GM19463 (cell line): Measurements from ENCODE around the gene MPRIP.

Experiments
- ATAC-seq: cut with Tn5 transposase; IDR thresholded peaks from one replicate; pipeline ENCODE4 v1.9.1; 2021; ENCODE audit warnings: mild to moderate bottlenecking, moderate library complexity; ENCODE audit not compliant: unreplicated experiment

MPRIP gene

DNA sequence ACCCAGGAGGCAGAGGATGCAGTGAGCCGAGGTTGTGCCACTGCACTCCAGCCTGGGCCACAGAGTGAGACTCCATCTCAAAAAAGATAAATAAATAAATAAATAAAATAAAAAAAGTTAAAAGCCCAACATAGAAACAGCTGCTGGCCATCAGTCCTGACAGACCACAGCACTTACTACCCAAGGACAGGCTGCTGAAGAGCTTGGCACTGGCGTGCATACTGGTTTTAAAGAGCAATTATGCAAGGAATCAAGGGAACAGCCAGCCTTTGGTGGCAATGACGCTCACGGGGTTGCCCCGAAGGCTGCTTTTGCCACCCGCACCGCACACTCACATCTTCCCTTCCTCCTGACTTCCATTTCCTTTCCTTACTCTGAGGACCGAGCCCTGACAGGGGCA is 159.7 kb downstream of the MPRIP start:
- ATAC-seq, result no peak

DNA sequence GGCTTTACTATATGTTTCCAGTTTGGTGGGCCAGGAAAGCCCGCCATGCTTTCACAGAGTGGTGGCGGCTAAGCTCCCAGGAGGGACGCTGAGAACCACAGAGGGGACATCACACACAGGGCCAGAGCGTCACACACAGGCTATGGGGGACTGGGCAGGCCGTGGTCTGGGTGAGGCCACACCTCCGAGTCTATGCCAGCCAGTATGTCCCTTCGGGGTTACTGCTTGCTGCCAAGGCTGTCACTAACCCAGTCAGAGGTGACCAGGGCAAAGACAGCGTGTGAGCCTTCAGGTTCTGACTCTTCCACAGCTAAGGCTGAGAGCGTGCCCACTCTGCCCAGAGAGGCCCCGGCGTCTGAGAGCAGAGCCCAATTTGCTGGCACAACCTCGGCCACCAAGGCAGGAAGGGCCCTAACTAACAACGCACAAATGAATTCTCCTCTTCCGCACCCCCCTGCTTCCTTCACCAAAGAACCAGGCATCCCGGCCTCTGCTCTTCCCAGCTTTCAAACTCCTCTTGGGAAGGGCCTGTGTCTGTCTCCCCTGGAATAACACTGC is 161.0 kb downstream of the MPRIP start:
- ATAC-seq, result no peak

DNA sequence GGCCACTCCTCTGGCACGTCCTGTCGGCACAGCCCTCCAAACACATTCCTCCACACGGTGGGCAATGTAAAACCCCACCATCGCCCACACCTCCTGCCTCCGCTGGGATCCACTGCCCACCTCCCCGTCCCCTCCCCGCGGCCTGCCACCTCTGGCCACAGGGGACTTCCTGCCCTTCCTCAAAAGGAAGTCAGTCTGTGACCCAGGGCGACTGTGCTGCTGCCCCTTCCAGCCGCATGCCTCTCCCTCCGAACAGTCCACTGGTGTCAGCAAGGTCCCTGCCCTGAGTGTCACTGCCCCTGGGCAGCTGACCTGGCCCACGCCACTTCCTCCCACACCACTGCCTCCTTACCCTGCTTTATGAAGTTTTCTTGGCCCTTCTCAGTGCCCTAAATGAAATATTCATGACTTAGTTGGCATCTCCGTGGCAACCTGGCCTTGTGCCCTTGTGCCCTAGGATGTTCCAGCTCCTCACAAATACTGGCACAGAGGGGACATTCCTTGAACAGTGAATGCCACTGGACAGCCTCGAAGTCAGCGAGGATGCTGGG is 161.9 kb downstream of the MPRIP start:
- no peak for ATAC-seq

DNA sequence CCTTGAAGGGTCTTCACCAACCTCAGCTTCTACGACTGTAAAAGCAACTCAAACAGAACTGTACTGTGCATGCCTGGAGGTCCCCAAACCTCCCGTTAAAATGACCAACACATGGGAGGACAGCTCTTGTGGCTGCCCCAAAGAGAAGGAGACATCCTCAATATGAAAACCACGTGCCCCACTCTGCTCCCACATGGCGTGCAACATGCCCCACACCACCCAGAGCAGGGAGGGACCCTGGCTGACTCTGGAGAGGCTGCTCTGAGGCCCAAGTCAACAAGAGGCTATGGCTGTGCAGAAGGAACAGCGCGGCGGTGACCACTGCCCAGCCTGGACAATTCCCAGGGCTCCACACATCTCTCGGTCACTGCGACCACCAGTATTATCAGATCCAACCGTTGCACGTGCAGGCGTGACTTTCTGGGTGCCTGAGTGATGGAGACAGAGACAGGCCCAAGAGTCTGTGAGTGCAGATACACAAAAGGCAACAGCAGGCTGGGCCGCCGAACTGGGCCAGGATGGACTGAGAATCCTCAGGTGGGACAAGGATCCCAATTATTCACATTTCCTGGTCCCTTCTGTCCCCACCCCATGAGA is 162.5 kb downstream of the MPRIP start:
- no peak for ATAC-seq

DNA sequence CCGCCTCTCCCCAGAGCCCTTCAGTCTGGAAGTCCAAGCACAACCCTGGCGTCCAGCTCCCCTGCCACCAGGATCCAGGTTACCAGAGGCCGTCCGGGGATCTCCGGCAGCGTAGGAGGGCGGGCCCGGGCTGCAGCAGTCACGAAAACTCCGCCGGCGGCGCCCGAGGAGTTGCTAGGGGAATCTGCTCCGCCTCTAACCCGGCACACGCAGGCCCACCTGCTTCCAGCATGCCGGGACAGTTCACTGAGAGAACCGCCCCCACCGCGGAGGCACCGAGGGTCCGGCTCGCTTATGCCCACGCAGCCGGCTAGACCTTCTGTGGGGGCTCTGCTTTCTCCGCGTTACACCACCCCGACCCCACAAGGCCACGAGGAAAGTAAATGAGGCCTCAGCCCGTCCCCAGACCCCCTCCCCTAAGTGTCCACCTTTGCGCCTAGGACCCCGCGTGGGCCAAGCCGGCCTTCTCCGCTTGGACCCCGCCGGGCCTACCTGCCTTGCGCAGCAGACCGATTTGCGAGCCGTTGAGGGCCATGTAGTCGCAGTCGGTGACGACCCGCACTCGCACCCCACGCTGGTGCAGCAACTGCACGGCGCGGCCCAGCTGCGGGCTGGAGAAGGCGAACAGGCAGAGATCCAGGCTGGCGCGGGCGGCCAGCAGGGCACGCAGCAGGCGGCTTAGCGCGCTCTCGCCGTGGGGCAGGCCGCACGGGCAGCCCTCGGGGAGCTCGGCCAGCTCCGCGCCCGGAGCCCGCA is 163.3 kb downstream of the MPRIP start:
- no peak for ATAC-seq

DNA sequence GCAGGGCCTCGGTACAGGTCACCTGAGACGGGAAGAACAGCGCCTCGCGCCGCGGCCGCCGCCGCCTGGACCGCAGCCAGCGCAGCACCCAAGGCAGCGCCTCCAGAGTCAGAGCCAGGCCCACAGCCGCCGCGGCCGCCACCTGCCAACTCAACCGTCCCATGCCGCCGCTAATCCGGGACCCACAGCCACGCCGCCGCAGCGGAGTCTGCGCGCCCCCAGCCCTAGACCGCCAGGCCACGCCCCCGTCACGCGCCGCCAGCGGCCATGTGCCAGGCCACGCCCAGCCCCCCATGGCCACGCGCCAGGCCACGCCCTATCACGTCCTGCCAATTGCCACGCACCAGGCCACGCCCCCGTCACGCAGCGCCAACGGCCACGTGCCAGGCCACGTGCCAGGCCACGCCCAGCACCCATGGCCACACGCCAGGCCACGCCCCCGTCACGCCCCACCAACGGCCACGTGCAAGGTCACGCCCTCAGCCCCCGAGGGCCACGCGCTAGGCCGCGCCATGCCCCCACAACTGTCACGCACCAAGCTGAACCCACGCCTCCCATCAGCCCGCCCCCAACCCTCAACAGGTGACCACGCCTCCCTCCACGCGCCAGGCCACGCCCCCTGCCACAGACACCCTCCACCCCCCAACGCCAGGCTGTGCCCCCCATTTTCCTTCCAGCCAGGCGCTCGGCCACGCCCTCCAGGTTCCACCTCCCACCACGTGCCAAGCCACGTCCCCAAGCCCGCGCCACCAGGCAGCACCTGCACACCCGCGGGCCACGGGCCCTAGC is 164.1 kb downstream of the MPRIP start, which contains the start of gene PLD6:
Gene PLD6 (minus strand): TSS at position 210 of the 789 bp plus-strand sequence. CDS start 47 bp downstream, at position 163.
- no peak for ATAC-seq

DNA sequence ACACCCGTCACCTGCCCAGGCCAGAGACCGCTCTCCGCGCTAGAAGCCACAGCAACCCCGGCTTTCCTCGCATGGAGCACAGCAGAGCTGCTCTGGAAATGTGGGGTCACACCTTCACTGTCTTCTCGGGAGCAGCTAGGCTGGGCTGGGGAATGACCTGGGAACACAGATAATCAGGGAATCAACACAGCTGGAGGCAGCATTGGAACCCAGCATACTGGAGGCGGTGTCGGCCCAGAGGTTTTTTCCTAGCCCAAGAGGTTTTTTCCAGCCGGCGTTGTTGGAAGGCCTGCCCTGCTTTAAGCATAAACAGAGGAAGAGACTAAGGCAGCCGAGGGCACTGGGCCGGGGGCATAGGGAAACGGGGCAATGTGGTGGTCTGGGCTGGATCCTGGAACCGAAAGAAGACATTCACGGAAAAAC is 164.7 kb downstream of the MPRIP start:
- no peak for ATAC-seq

DNA sequence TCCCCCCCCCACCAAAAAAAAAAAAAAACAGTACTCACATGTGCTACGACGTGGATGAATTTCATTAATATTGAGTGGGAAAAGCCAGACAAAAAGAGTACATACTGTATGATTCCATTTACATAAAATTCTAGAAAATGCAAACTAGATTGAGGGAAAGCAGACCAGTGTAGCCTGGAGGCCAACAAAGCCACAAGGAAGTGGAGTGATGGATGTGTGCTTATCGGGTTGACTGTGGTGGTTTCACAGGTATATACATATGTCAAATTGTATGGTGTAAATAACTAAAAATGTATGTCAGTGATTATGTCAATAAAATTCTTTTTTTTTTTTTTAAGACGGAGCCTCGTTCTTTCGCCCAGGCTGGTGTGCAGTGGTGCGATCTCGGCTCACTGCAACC is 165.7 kb downstream of the MPRIP start:
- ATAC-seq, result no peak

DNA sequence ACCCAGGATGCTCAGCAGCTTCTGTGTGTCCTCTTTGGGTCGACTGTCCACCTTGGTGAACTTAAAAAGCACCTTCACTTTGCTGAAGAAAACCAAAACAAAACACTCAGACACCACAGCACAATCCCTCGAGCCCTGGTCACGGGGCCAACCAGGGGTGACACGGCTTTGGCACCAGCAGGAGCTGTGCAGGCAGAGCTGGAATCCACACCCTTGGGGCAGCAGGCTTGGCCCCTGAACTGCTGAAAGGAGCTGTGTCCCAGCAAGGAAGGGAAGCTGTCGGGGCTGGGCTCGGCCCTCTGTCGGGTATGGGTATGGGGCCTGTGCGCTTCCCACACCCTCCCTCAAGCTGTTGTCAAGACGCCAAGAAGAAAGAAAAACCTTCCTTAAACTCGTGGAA is 171.5 kb downstream of the MPRIP start:
- no peak for ATAC-seq

DNA sequence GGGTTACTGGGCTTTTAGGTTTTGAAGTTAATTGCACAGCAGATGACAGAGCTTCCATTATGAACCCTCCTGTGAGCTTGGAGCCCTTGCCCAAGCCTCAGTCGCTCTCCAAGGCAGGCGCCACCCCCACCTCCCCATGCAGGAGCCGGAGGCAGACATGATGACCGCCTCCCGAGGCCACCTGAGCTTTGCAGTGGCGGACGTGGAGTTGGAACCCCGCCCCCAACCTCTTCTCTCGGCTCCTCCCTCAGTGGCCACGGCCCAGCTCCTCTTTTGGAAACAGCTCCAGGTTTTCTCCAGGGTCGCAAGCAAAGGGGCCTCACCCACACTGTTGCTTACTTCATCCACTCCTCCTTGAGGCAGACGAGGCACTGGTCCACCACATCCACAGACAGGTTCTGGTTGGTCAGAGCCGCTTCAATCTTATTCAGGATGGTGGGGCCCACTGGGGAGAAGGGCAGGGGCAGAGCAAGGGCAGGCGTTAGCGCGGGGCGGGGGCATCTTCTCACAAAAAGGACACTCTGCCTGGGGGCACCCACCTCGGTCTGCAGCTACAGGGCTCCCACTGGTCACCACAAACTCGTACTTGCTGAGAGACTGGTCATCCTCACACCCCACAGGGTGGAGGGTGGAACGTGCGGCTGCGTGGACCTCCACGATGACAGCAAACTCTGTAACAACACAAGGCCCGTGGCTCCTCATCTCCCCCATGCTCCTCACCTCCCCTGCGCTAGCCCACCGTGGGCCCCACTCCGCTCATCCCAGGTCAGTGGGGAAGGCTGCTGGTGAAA is 172.6 kb downstream of the MPRIP start:
- ATAC-seq, result no peak

DNA sequence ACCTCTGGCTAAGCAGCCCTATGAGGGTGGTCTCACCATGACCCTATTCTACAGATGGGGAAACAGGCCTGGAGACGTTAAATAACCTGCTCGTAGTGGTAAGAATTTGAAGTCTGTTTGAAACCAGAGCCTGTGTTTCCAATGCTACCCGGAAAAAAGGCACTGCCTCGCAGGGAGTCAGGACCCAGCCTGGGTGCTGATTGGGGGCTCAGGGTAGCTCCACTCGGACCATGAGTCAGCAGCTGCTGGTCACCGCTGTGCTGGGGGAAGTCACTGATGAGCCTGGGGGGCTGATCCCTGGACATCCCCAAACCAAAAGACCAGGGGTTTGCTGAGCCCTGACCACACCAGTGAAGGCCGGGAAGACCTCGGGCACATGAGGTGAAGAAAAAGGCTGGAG is 173.3 kb downstream of the MPRIP start:
- no peak for ATAC-seq

DNA sequence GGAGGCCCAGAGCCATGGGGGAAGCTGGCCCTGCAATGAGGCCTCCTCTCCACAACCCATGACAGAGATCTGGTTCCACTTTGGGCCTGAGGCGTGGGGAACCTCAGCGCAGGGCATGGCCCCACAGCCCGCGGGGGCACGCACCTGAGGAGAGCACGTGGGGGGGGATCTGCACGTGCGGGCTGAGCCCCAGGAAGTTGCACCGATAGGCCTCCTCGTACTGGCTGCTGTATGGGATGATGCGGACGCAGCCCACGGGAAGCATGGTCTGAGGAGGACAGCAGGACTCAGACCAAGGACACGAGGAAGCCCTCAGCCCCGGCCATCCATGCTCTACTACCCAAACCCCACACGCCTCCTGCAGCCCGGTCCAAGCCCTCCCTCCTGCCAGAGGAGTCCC is 174.0 kb downstream of the MPRIP start:
- ATAC-seq, result no peak

DNA sequence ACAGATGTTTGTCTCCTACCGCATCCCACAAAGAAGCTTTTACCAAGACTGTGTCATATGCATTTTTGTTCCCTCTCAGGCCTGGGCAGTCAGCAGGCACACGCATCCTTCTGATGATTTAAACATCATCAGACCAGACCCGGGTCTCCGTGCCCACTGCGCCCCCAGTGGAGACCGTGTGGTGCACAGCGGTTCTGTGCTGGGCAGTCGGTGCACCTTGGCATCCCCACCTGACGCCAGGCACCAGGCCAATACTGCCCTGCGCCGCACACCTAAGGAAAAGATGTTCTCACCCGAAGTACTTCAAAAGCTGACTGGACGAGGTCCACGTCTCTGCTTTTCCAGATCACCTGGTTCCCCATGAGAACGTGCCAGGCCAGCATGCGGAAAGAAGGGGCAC is 174.5 kb downstream of the MPRIP start:
- no peak for ATAC-seq

DNA sequence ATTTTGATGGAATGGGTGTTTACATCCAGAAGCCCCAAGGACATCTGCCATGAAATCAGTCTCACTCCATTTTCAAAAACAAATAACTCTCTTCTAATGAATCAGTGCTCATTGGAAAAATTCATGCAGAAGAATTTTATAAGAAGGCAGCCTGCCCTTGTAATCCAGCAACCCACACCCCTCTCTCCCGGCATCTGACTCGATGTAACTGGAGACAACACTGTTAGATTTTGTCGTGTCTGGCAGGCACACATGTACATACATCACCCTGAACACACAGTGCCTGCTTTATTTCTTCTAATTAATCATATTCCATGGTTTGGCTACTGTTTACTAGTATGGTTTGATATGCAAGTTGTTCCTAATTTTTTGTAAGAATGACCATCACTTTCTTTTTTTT is 175.7 kb downstream of the MPRIP start:
- ATAC-seq, result no peak

DNA sequence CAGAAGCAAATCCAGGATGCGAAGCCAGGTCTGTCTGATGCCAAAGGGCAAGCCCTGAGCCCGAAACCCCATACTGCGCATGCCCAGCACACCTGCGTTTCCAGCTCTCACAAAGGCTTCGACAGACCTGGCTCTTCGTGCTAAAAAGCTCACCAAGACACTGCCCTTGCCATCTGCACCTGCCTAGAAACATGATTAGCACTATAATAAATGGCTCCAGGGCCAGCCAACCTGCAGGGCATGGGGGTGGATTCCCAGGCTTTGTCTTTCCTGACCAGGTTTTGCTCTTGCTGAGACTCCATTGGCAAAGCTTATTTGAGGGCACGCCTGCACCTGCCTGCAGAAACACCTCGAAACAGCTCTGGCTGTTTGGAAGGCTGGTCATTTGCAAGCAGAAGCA is 178.3 kb downstream of the MPRIP start:
- no peak for ATAC-seq

DNA sequence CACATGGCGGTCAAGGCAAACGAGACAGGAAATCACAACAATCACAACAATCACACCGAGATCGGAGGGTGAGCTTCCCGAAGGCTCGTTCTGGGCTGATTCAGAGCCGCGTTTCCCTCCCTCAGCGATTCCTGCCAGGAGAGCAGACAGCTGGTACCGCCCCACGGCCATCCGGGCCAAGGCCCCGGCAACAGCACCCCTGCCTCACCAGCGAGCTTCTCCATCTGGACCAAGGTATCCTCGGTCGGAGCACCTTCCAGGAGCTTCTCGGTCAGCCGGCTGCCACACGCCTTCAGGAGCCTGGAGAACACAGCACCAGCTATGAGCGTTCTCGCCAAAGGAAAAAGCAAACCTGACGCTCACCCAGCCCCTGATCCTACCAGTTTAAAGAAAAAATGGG is 179.1 kb downstream of the MPRIP start:
- ATAC-seq, result no peak

DNA sequence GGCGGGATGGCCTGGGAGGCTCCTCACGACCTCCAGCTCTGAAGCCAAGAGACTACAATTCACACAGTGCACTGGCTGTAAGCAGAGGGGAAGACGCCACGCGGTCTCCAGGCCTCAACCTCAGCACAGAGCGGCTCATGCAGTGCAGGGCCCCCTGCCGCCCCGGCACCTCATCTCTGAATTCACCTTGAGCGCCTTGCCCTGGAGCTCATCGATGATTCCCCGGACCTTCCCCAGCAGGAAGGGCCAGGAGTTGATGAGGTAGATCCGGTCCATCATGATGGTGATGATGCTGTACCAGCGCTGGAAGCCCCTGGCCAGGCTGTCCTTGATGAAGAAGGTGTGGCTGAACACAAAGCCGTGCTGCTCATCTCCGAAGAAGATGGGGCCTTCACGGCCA is 181.5 kb downstream of the MPRIP start:
- ATAC-seq, result no peak

DNA sequence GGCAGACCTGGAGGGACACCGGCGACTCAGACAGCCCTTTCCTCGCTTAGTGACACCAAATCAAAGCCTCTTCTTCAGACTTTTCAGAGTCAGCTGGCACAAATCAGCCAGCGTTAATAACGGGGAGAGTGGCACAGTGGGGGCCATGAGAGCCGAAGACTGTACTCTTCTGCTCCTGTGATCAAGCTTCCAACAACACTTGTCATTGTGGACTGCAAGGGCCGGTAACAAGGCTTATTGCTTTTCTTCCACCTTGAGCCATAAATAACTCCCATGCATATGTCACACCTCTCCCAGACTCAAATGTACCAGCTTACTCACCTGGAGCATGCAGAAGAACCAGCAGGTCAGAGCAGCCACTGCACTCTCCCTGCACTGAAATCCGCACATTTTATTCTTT is 181.9 kb downstream of the MPRIP start:
- ATAC-seq, result no peak

DNA sequence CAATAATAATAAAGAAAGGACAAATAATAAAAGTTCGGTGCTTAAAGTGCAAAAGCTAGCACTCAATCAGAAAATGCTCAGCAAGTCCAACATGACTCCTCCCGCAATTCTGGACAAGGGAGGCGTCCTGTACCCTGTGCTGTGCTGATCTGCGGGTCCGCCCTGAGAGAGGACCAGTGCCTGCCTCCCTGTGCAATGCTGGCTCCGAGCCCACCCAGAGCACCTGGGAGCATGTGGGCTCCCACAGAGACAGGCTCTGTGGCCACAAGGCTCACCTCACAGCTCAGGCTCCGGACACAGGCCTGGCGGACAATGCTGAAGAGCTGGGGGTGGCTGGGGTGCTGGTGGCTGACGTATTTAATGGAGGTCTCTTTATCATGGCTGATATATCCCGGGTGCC is 183.6 kb downstream of the MPRIP start:
- no peak for ATAC-seq

DNA sequence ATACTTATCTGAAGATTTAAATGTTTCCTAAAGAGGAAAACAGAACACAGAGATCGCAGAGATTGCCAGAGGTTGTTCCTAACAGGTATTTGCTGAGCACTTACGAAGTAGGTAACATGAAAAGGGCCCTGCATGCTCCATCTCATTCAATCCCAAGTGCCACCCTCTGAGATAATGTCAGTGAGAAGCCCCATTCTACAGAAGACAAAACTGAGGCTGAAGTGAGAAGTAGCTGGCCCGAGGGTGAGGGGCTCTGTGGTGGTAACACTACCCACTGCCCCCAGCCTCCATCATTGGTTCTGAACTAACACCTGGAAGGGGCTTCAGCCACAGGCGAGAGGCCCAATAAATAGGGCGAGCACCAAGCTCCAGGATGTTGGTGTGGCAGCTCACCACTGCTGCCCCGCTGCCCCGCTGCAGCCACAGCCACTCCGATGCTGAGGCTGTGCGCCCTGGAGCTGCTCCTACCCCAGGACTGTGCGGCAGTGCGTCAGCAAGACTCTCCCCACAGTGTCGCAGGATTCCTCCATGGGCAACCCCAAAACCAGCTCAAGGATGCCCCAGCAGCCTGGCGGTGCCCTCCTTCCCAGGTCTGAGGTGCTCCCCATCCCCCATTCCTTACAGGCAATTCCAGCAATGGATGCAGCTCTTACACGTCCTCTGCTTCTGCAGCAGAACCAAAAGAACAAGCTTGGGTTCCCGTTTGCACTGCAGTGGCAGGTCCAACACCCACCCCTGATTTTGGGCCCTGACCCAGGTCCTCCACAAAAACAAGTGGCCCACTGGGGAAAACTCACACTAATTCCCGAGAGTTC is 184.4 kb downstream of the MPRIP start:
- ATAC-seq, result no peak
